Endothelial cell of umbilical vein (primary cell): ENCODE data around the gene CACNA1C.

Experiments
- CTCF ChIP-seq, 2 donors: IDR thresholded peaks; 1 replicate in 1 of 2; 2 replicates in 1 of 2; pipeline ENCODE4 v1.5.1; 2011; ENCODE audit warnings: low read length in 2 of 2, mild to moderate bottlenecking in 2 of 2, moderate library complexity in 2 of 2, control low read depth in 1 of 2, inconsistent platforms in 1 of 2, low read depth in 1 of 2; ENCODE audit not compliant: insufficient read depth in 1 of 2; ENCODE audit errors: extremely low read depth in 1 of 2
- EZH2 ChIP-seq: IDR thresholded peaks from 2 replicates; pipeline ENCODE4 v1.6.1; 2012; ENCODE audit warnings: borderline replicate concordance, low read depth, mild to moderate bottlenecking, moderate library complexity, low read length, inconsistent platforms; ENCODE audit not compliant: severe bottlenecking
- FOS ChIP-seq: IDR thresholded peaks from 2 replicates; pipeline ENCODE4 v1.6.1; 2011; ENCODE audit warnings: mild to moderate bottlenecking, low read length, moderate library complexity, borderline replicate concordance; ENCODE audit not compliant: insufficient read depth
- GATA2 ChIP-seq: IDR thresholded peaks from 2 replicates; pipeline ENCODE4 v1.7.0; 2011; ENCODE audit warnings: low read depth, mild to moderate bottlenecking, moderate library complexity, mixed read lengths, low read length; ENCODE audit not compliant: insufficient read length, insufficient read depth
- JUN ChIP-seq: IDR thresholded peaks from 2 replicates; pipeline ENCODE4 v1.6.1; 2011; ENCODE audit warnings: borderline replicate concordance, low read depth; ENCODE audit not compliant: insufficient read length, insufficient read depth
- MYC ChIP-seq: IDR thresholded peaks from one replicate; pipeline ENCODE4 v1.6.1; 2011; ENCODE audit warnings: mild to moderate bottlenecking, low read depth, low read length
- POLR2A ChIP-seq: IDR thresholded peaks from 2 replicates; pipeline ENCODE4 v1.6.1; 2012; ENCODE audit warnings: low read depth, mild to moderate bottlenecking, control low read depth, low read length
- POLR2AphosphoS5 ChIP-seq: IDR thresholded peaks from 2 replicates; pipeline ENCODE4 v1.6.1; 2012; ENCODE audit warnings: low read depth, mild to moderate bottlenecking, control low read depth, low read length, moderate library complexity; ENCODE audit not compliant: insufficient read depth
- TF ChIP-seq, protein P1 (sequence below): IDR thresholded peaks from 2 replicates; pipeline ENCODE4 v1.6.1; 2011; ENCODE audit not compliant: insufficient read depth, insufficient read length

DNA sequence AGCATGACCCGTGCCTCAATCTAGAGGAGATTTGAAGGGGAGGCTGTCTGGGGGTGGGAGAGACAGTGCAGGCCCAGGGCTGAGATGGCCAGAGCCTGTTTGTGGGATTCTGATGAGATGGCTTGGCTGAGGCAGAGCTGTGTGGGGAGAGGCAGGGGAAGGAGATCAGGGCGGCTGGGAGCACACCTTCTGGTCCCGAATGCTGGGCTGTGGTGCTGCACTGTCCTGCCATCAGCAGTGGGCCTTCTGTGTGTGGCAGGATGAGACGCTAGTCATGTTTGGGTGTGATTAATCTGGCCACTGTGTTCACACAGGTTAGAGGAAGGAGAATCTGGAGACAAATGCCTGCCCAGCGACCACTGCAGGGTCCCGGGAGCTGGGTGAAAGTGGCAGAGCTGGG is 300.9 kb downstream of the CACNA1C start:
- no peak for TF ChIP-seq POLR2A
- no peak for TF ChIP-seq CTCF (IDR thresholded peaks at IDR 0.05; ENCODE audit: extremely low read depth in 1 of 2, insufficient read depth in 1 of 2, low read depth in 1 of 2, low read length in 2 of 2)
- no peak for TF ChIP-seq GATA2
- TF ChIP-seq POLR2AphosphoS5 = no peak
- no peak for TF ChIP-seq EZH2
- TF ChIP-seq, protein P1, sequence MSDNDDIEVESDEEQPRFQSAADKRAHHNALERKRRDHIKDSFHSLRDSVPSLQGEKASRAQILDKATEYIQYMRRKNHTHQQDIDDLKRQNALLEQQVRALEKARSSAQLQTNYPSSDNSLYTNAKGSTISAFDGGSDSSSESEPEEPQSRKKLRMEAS = no peak
- no peak for TF ChIP-seq FOS
- no peak for TF ChIP-seq MYC
- TF ChIP-seq JUN = no peak
